Common myeloid progenitor, CD34-positive (primary cell): ENCODE results near the gene NBPF3.
A peak's percentile ranks its signal among the peaks of the same experiment; 100 is the strongest.

ENCODE experiments used
- CTCF ChIA-PET: fragments of 350-600 bp; sonication (Branson Sonifier 250); formaldehyde crosslinking; loops from one replicate; lab custom pipeline; 2021; ENCODE audit warnings: antibody characterized with exemption; lab: Charles Lee
- POLR2A ChIA-PET: fragments of 350-600 bp; sonication (Branson Sonifier 250); formaldehyde crosslinking; loops from one replicate; lab custom pipeline; 2021; ENCODE audit warnings: antibody characterized with exemption; lab: Charles Lee
- DNase-seq, 3 donors: peaks; one replicate each; pipeline versions ENCODE4 v3.0.0 to v3.0.0-alpha.2; 2013
- H3K27ac ChIP-seq, 2 experiments: 1 replicate in 1 of 2; 2 replicates in 1 of 2; pipeline ENCODE4 v1.7.0; 2013; ENCODE audit warnings: inconsistent platforms in 2 of 2, low read length in 2 of 2, mild to moderate bottlenecking in 2 of 2, low read depth in 1 of 2, moderate library complexity in 1 of 2; ENCODE audit not compliant: severe bottlenecking in 2 of 2, insufficient read depth in 1 of 2, poor library complexity in 1 of 2
- H3K27me3 ChIP-seq, 5 experiments: replicated peaks in 2 of 5; 1 replicate in 3 of 5; 2 replicates in 2 of 5; pipeline versions ENCODE4 v1.6.1 to v1.7.0; 2013; ENCODE audit warnings: low read length in 4 of 5, mild to moderate bottlenecking in 2 of 5, moderate library complexity in 2 of 5, inconsistent platforms in 1 of 5; ENCODE audit not compliant: insufficient read depth in 5 of 5, control insufficient read depth in 4 of 5
- H3K36me3 ChIP-seq, 4 experiments: 1 replicate in 2 of 4; 2 replicates in 2 of 4; pipeline versions ENCODE4 v1.6.1 to v1.7.0; 2013; ENCODE audit warnings: low read length in 3 of 4, control low read depth in 1 of 4, mild to moderate bottlenecking in 1 of 4; ENCODE audit not compliant: control insufficient read depth in 4 of 4, insufficient read depth in 4 of 4
- H3K4me1 ChIP-seq, 4 experiments: 1 replicate in 3 of 4; 2 replicates in 1 of 4; pipeline versions ENCODE4 v1.6.1 to v1.7.1; 2013; ENCODE audit warnings: low read length in 3 of 4, mild to moderate bottlenecking in 3 of 4, control low read depth in 1 of 4, inconsistent platforms in 1 of 4, moderate library complexity in 1 of 4; ENCODE audit not compliant: control insufficient read depth in 4 of 4, insufficient read depth in 4 of 4; ENCODE audit errors: control extremely low read depth in 1 of 4
- H3K4me3 ChIP-seq, 7 experiments: 1 replicate in 4 of 7; 2 replicates in 3 of 7; pipeline versions ENCODE4 v1.5.1 to v1.7.0; 2013; ENCODE audit warnings: mild to moderate bottlenecking in 7 of 7, low read length in 6 of 7, moderate library complexity in 6 of 7, inconsistent platforms in 2 of 7, low read depth in 2 of 7, control low read depth in 1 of 7; ENCODE audit not compliant: insufficient read depth in 4 of 7, control insufficient read depth in 1 of 7; ENCODE audit errors: extremely low read depth in 1 of 7
- H3K9me3 ChIP-seq, 5 experiments: 1 replicate in 4 of 5; 2 replicates in 1 of 5; pipeline versions ENCODE4 v1.6.1 to v1.7.1; 2013; ENCODE audit warnings: low read length in 4 of 5, mild to moderate bottlenecking in 2 of 5, inconsistent platforms in 1 of 5, low read depth in 1 of 5, moderate library complexity in 1 of 5; ENCODE audit not compliant: control insufficient read depth in 4 of 5, insufficient read depth in 2 of 5; ENCODE audit errors: control extremely low read depth in 1 of 5
- WGBS: methylation state at CpG from one replicate; pipeline ENCODE4 v1.1.5; 2013; ENCODE audit not compliant: insufficient coverage; 5-methylcytosine and 5-hydroxymethylcytosine counted together

NBPF3 gene

DNA sequence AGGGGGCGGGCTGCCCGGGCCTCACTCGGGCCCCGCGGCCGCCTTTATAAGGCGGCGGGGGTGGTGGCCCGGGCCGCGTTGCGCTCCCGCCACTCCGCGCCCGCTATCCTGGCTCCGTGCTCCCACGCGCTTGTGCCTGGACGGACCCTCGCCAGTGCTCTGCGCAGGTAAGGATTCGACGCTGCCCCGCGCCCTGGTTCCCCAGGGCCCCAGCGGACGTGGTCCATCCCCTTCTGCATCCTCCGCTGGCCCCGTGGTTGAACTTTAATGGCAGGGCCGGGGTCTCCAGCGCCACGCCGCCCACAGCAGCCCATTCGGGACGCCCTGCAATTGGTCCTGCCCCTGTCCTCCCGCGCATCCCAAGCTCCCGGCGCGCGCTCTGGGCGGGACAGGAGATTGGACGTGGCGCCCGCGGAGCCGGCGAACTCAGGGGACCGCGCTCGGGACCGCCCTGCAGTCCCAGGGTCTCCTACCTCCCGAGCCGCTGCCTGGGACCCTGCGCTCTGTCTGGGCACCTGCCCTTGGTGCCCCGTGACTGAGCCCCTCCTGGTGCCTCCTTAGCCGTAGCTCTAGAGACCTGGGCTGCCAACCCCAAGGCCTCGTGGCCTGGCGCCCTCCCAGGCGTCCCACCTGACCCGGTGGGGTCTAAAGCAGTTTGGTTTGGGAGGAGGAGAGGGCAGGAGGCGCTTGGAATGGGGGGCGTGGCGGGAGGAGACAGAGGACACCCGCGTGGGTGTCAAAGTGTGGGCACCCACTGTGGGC lies 69.6 kb downstream of the NBPF3 start, which contains the start of gene ALPL:
TSS of gene ALPL (plus strand) at position 73 of the 762 bp plus-strand sequence. CDS start 44,659 bp downstream, outside the sequence.
- peak within 1 kb of the TSS in 6 of 7 experiments; percentile 10 to 57 (median 27) for H3K4me3 ChIP-seq
- CTCF ChIA-PET, result interaction anchor here (0.7 to 1.6 kb wide), 4 partner anchors 13 to 34 kb away, joined by 3 to 6 read pairs (median 4); no protein-coding TSS in a partner anchor
- WGBS, result 6% methylated on average over 61 of the region's 67 CpGs
- H3K4me1 ChIP-seq, result peaks cover 0 to 14% (median 9%) of the 10 kb centered on the region in 4 experiments
- peaks cover 0 to 70% (median 32%) of the 10 kb centered on the region in 5 experiments for H3K27me3 ChIP-seq
- no peak within 1 kb of the TSS for H3K27ac ChIP-seq
- POLR2A ChIA-PET, result interaction anchor here (0.5 kb wide), 1 partner anchor 586 kb away, joined by 3 read pairs; no protein-coding TSS in a partner anchor
- H3K36me3 ChIP-seq, result no peaks in the 10 kb centered on the region
- no peaks in the 10 kb centered on the region for H3K9me3 ChIP-seq
- no peak for DNase-seq

DNA sequence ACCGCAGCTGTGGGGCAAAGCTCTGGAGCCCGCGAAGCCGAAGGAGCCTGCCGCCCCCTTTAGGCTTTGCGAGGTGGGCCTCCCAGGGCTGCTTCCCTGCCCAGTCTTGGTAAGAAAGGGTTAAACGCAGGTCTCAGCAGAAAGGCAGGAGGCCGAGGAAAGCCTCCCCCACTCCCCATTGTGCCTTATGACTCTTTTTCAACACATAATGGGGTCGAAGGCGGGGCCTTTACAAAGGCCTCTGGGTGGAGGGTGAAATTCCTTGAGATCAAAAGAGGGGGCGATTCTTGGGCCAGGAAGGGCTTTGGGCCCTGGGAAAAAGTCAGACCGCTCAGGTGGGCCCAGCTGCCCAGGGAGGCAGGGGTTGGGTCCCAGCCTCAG lies 70.2 kb downstream of the NBPF3 start:
- H3K27me3 ChIP-seq, result peaks cover 0 to 70% (median 32%) of the 10 kb centered on the region in 5 experiments
- 30% methylated on average over 9 of the region's 12 CpGs for WGBS
- H3K9me3 ChIP-seq, result no peaks in the 10 kb centered on the region
- no peaks in the 10 kb centered on the region for H3K36me3 ChIP-seq
- POLR2A ChIA-PET, result no interaction called here
- DNase-seq, result no peak
- no peak overlapping the region for H3K27ac ChIP-seq
- peaks cover 0 to 14% (median 9%) of the 10 kb centered on the region in 4 experiments for H3K4me1 ChIP-seq
- CTCF ChIA-PET, result interaction anchor here (0.7 to 1.6 kb wide), 4 partner anchors 14 to 149 kb away, joined by 3 to 6 read pairs (median 5); no protein-coding TSS in a partner anchor
- H3K4me3 ChIP-seq, result peak overlapping the region in 1 of 7 experiments; percentile 40

DNA sequence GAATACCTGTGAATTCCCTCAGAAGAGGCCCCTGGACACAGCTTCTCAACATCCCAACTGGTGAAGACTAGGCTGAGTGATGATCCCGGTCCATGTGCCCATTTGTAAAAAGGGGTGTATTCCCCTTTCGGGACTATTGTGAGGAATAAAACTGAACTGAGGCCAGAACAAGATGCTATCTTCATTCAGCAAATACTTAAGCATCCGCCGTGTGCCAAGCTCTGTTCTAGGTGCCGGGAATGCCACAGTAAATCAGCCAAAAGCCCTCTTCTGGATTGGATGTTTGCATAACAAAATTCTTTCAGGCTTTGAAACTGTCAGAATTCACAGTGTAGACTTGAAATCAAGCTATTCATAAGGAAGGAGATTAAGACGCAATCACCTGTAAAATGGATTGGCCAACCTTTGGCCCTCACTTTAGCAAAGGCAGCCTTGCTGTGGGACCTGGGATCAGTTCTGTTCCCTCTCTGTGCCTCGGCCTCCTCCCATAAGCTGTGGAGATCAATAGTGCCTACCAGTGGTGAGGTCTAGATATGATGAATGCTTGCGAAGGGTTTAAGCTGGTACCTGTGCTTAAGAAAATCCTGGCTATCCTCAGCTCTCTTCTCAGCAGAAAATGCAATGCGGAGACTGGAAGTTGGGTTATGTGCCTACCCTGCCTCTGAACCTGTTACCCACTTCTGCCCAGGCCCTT lies 71.1 kb downstream of the NBPF3 start:
- 91% methylated on average over 7 of the region's 9 CpGs for WGBS
- no peaks in the 10 kb centered on the region for H3K36me3 ChIP-seq
- ChIA-PET POLR2A (no interaction called here), CTCF (interaction anchor here (1.0 to 2.0 kb wide), 10 partner anchors 14 to 256 kb away, joined by 3 to 7 read pairs (median 4); no protein-coding TSS in a partner anchor)
- no peak overlapping the region for H3K27ac ChIP-seq
- peaks cover 0 to 14% (median 9%) of the 10 kb centered on the region in 4 experiments for H3K4me1 ChIP-seq
- peak overlapping the region in 1 of 7 experiments; percentile 52 for H3K4me3 ChIP-seq
- DNase-seq, result no peak
- H3K9me3 ChIP-seq, result no peaks in the 10 kb centered on the region
- H3K27me3 ChIP-seq, result peaks cover 0 to 70% (median 32%) of the 10 kb centered on the region in 5 experiments

DNA sequence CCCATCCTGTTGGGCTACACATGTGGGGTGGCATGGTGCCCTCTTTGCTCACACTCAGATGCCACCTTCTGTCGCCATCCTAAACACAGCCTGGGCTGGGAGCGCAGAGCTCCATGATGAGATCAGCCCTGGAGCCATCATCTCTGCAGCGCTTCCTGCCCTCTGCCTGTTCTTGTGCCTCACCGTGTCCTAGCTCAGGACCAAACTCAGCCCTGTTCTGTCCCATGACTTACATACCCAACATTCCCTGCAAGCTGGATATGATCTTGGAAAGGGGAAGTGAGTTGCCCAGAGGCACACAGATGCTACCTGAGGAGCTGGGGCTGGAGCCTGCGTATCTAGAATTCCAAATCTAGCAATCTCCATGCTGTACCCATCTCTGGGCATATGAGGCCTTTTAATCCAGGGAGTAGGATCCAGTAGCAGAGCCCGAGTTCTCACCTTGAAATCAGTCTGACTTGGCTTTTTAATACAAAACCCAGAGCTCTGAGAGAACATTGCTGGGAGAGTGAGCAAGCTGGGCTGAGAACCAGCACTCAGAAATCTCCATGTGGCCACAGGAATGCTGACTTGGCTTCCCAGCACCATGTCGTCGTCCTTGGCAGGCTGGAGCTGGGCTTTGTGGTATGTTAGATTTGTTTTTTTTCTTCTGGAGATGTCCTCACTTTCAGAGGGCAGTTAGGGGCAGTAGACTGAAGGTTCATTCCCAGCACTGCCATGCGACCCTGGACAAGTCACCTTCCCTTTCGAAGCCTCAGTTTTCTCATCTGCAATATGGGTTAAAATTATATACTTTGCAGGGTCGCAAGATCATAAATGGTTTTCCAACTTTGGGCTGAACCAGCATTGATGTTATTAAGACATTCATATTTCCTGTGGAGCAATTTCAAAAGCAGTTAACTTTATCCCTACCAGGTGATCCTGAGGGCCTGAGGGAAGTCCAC lies 71.9 kb downstream of the NBPF3 start:
- Histone ChIP-seq H3K36me3 (no peaks in the 10 kb centered on the region), H3K9me3 (no peaks in the 10 kb centered on the region), H3K27me3 (peaks cover 0 to 66% (median 29%) of the 10 kb centered on the region in 5 experiments), H3K27ac (no peak overlapping the region), H3K4me1 (peaks cover 0 to 14% (median 9%) of the 10 kb centered on the region in 4 experiments), H3K4me3 (no peak overlapping the region)
- DNase-seq, result no peak
- 90% methylated on average over 8 of the region's 11 CpGs for WGBS
- CTCF ChIA-PET, result interaction anchor here (0.7 to 2.0 kb wide), 12 partner anchors 9 to 257 kb away, joined by 3 to 7 read pairs (median 4); no protein-coding TSS in a partner anchor
- POLR2A ChIA-PET, result no interaction called here

DNA sequence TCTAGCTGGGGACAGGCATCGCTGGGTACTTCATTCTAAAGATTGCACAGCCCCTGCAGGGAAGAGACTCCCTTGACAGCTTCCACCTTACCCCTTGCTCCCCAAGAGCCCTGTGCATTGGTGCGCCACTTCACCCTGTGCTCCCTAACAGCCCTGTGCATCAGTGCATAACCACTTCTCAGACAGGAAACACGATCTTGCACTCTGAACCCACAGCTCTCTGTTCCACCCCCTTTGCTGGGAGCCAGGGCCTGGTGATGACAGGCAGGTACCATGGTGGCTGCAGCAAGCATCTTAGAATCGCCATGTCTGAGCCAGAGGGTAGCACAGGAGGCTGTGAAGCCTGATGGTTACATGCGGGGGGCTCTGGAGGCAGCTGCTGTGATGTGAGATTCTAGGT lies 74.3 kb downstream of the NBPF3 start:
- H3K27me3 ChIP-seq, result peaks cover 0 to 47% (median 21%) of the 10 kb centered on the region in 5 experiments
- ChIA-PET POLR2A (interaction anchor here (1.1 to 1.2 kb wide), 2 partner anchors 8 to 26 kb away, joined by 3 to 5 read pairs; no protein-coding TSS in a partner anchor), CTCF (interaction anchor here (1.0 to 1.7 kb wide), 4 partner anchors 9 to 143 kb away, joined by 3 to 9 read pairs (median 4); no protein-coding TSS in a partner anchor)
- H3K27ac ChIP-seq, result no peak overlapping the region
- H3K4me1 ChIP-seq, result peaks cover 0 to 8% (median 2%) of the 10 kb centered on the region in 4 experiments
- no peak for DNase-seq
- 79% methylated on average over 4 of the region's 5 CpGs for WGBS
- H3K36me3 ChIP-seq, result no peaks in the 10 kb centered on the region
- no peaks in the 10 kb centered on the region for H3K9me3 ChIP-seq
- H3K4me3 ChIP-seq, result no peak overlapping the region

DNA sequence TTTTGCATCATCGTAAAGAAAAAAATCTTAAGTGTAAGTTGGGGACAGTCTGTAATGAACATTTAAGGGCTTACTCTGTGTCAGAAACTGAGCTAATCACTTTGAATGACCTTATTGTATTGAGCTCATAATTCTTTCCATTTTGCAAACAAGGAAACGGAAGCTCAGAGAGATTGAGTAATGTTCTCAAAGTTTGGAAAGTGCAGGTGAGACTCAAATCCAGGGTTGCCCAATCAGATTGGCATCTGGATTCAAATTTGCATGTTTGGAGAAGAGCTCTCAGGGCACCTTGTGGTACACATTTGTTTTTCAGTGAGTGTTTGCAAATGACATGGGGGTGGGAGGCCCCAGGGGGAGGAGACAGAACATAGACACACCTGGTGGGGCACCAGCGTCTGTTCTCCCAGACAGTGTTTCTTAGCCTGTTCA lies 77.2 kb downstream of the NBPF3 start:
- H3K4me3 ChIP-seq, result no peak overlapping the region
- ChIA-PET CTCF (interaction anchor here (0.7 to 1.9 kb wide), 5 partner anchors 10 to 285 kb away, joined by 3 to 6 read pairs (median 3); no protein-coding TSS in a partner anchor), POLR2A (no interaction called here)
- DNase-seq, result no peak
- no peaks in the 10 kb centered on the region for H3K4me1 ChIP-seq
- peaks cover 0 to 18% (median 6%) of the 10 kb centered on the region in 5 experiments for H3K27me3 ChIP-seq
- H3K27ac ChIP-seq, result no peak overlapping the region
- no peaks in the 10 kb centered on the region for H3K9me3 ChIP-seq
- no peaks in the 10 kb centered on the region for H3K36me3 ChIP-seq
- 92% methylated on average over 3 of the region's 3 CpGs for WGBS
